GM18505 (cell line): ENCODE results near the gene LIN37.
"Not testable (repeated sequence)": the region's sequence is repeated elsewhere in the genome, so short reads cannot be mapped to it uniquely, and the experiment has no call there.

ENCODE experiments used
- ATAC-seq: cut with Tn5 transposase; IDR thresholded peaks from one replicate; pipeline ENCODE4 v1.9.1; 2021; ENCODE audit not compliant: unreplicated experiment
- POLR2A ChIP-seq: IDR thresholded peaks from 4 replicates; pipeline ENCODE4 v1.6.1; 2011; ENCODE audit warnings: borderline replicate concordance; ENCODE audit not compliant: insufficient read depth, insufficient read length; ENCODE audit errors: extremely low read depth

The LIN37 gene

DNA sequence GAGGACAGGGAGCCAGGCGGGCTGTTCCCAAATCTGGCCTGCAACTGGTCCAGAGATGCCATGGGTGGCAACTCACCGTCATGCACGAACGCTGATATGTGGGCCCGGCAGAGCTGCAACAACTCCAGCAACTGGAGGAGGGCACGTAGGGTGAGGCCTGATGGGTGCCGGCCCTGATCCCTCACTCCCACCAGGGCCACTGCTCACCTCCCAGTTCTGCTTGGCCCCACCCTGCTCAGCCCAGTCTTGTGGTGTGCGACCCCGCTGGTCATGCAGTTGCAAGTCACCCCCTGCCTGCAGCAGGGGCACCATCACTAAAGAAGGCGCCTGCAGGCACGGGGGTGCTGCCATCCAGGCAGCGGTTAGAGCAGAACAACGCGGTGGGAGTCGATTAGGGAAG, 43.9 kb downstream of the LIN37 start:
- ATAC-seq = no peak
- TF ChIP-seq POLR2A = no peak

DNA sequence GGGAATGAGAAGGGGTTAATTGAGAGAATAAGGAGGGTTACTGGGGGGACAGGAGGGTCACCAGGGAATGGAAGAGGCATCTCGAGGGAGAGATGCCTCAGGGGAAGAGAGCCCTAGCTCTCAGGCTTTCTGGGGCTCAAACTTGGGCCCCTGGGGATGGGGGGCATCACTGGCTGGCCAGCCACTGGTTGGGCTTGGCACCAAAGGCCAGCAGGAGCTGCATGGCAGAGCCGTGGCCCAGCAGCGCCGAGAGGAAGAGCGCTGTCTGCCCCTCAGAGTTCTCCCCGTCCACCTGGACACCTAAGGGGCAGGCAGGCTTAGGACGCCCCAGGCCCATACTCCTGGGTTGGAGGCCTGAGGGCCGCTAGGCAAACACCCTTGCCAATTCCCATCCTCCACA, 44.5 kb downstream of the LIN37 start:
- no peak for ATAC-seq
- no peak for TF ChIP-seq POLR2A

DNA sequence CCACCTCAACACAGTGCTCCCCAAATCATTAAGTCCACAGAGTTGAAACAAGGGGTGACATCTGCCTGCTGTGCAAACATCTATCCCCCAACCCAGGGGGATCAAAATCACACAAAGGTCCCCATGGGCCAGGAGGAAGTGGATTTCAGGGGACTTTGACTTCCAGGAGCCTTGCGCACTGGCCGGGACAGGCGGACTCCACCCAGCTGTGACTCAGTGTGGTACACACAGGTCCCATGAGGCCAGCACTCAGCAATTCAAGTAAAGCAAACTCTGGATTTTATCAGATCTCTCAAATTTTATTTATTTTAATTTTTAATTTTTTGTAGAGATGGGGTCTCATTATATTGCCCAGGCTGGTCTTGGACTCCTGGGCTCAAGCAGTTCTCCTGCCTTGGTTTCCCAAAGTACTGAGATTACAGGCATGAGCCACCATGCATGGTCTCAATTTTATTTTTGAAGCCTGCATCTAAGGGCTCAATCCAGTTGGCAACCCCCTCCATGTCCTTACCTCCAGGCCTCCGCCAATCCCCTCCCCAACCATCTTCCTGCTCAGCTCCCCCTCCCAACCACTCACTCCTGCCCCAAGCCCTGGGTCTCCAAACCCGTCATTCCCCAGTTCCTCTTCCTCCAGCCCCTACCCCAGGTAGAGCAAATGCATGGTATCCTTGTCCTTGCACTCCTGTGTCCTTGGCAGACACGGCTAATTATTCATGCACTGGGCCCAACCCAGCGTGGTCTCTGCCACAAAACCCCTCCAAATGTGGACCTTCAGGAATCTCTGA, 45.2 kb downstream of the LIN37 start:
- ATAC-seq = no peak
- TF ChIP-seq POLR2A = no peak

DNA sequence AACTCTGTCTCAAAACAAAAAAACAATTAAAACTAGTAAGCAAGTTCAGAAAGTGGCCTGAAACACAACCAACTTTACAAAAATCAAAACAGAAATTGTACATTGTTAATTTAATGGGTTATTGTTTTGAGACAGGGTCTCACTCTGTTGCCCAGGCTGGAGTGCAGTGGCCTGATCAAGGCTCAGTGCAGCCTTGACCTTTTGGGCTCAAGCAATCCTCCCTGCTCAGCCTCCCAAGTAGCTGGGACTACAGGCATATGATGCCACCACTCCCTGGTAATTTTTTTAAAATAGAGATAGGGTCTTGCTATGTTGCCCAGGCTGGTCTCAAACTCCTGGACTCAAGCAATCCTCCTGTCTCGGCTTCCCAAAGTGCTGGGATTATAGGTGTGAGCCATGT, 47.2 kb downstream of the LIN37 start:
- not testable (repeated sequence) for ATAC-seq

DNA sequence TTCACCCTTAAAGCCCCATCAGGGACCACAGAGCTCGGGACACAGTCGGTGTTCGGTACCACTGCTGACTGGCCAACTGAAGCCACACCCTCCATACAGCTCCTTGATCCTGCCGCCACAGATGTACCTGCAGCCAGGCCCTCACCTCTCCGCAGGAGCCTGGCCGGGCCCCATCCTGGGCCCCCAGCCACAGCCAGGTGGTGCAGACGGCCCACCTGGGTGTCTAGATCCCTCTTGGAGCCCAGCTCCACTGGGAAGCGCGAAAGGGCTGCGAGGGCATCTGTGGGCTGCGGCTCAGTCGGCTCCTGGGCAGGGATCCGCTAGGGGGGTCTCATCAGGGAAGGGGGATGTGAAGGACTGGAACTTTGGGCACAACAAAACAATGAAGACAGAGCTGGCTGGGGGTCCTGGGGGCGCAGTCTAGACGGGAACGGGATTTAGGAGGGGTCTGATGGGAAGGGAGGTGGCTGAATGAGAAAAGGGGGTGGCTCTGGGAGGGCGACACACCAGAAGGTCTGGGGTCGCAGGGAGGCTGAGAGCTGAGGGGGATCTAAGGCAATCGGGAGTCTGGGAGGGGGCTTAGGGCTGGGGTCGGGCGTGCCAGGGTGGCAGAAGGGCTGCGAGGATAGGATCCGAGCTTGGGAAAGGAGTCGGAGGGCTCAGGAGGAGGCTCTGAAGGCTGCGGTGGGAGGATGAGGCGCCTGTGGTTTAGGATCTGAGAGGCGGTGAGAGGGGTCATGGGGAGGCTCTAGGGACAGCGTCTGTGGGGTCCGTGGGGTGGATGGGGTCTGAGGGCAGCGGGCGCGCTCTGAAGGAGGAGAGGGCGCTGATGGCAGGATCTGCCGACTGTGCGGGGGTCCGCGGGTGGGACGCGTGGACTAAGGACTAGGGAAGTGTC, 48.5 kb downstream of the LIN37 start:
- TF ChIP-seq POLR2A = no peak
- no peak for ATAC-seq

DNA sequence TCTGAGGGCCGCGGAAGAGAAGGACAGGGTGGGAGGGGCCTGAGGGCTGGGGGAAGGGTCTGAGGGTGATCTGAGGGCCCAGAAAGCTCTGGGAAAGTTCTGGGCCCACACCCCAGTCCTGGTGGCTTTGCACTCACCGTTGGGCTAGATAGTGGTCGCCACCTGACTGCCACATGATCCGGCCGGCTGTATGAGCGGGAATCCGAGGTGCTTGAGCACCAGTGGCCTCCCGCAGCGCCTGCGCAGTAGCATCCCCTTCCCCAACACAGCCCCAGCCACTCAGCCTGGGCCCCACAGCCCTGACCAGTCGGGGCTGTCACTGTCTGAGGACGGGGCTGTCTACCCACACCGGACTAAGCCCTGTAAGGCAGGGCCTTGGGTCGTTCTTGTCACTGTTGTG, 49.3 kb downstream of the LIN37 start:
- ATAC-seq = no peak
- TF ChIP-seq POLR2A = no peak

DNA sequence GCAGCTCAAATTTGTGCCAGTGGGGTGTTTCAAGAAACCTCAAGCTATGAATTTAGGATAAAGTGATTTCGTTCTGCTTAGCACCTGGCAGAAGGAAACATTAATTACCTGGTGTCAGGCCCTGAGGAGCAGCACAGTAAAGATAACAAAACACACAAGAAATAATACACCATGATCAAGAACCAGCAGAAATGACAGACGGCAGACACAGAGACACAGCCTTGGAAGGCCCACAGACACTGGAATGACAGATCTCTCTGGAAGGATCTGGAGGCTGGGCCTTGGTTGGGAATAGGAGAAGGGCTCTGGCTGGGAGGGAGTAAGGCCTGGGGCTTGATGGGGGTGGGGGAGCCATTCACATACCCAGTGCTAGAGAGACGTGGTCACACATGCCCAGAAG, 53.5 kb downstream of the LIN37 start:
- no peak for TF ChIP-seq POLR2A
- no peak for ATAC-seq
